Measurements from ENCODE around the gene DNM2.

Gene DNM2

GRCh38 chr19:10797541-10798256 lies 79.8 kb downstream of the DNM2 start:
- no peak for DNase-seq (ENCODE audit: low read depth)
- no peak overlapping the region for H3K4me3 ChIP-seq (ENCODE audit: control insufficient read depth, low read depth, low read length)
- TF ChIP-seq CTCF (IDR thresholded peaks at IDR 0.05; ENCODE audit: control insufficient read depth, insufficient read depth, low read depth, low read length, missing control alignments) = no peak

GRCh38 chr19:10800488-10800887 lies 82.6 kb downstream of the DNM2 start:
- DNase-seq (ENCODE audit: low read depth) = no peak
- no peak for TF ChIP-seq CTCF (IDR thresholded peaks at IDR 0.05; ENCODE audit: control insufficient read depth, insufficient read depth, low read depth, low read length, missing control alignments)
- H3K4me3 ChIP-seq (ENCODE audit: control insufficient read depth, low read depth, low read length) = no peak overlapping the region

- DNase-seq (ENCODE audit: low read depth) = no peak
- no peak overlapping the region for H3K4me3 ChIP-seq (ENCODE audit: control insufficient read depth, low read depth, low read length)
- TF ChIP-seq CTCF (IDR thresholded peaks at IDR 0.05; ENCODE audit: control insufficient read depth, insufficient read depth, low read depth, low read length, missing control alignments) = no peak
Measured at GRCh38 chr19:10802479-10802878, 84.6 kb downstream of the DNM2 start.

GRCh38 chr19:10803252-10803651 lies 85.4 kb downstream of the DNM2 start:
- TF ChIP-seq CTCF (IDR thresholded peaks at IDR 0.05; ENCODE audit: control insufficient read depth, insufficient read depth, low read depth, low read length, missing control alignments) = no peak
- no peak overlapping the region for H3K4me3 ChIP-seq (ENCODE audit: control insufficient read depth, low read depth, low read length)
- no peak for DNase-seq (ENCODE audit: low read depth)

- no peak overlapping the region for H3K4me3 ChIP-seq (ENCODE audit: control insufficient read depth, low read depth, low read length)
- TF ChIP-seq CTCF (IDR thresholded peaks at IDR 0.05; ENCODE audit: control insufficient read depth, insufficient read depth, low read depth, low read length, missing control alignments) = no peak
- DNase-seq (ENCODE audit: low read depth) = no peak
Measured at GRCh38 chr19:10805065-10805757, 87.3 kb downstream of the DNM2 start.

- TF ChIP-seq CTCF (IDR thresholded peaks at IDR 0.05; ENCODE audit: control insufficient read depth, insufficient read depth, low read depth, low read length, missing control alignments) = no peak
- no peak overlapping the region for H3K4me3 ChIP-seq (ENCODE audit: control insufficient read depth, low read depth, low read length)
- DNase-seq (ENCODE audit: low read depth) = no peak
Measured at GRCh38 chr19:10805758-10806247, 87.9 kb downstream of the DNM2 start.
